HG03103 (cell line): ENCODE results near the gene BDH2.

Source experiments
- ATAC-seq: cut with Tn5 transposase; IDR thresholded peaks from one replicate; pipeline ENCODE4 v1.9.1; 2021; ENCODE audit warnings: low read depth; ENCODE audit not compliant: unreplicated experiment

The BDH2 gene

DNA sequence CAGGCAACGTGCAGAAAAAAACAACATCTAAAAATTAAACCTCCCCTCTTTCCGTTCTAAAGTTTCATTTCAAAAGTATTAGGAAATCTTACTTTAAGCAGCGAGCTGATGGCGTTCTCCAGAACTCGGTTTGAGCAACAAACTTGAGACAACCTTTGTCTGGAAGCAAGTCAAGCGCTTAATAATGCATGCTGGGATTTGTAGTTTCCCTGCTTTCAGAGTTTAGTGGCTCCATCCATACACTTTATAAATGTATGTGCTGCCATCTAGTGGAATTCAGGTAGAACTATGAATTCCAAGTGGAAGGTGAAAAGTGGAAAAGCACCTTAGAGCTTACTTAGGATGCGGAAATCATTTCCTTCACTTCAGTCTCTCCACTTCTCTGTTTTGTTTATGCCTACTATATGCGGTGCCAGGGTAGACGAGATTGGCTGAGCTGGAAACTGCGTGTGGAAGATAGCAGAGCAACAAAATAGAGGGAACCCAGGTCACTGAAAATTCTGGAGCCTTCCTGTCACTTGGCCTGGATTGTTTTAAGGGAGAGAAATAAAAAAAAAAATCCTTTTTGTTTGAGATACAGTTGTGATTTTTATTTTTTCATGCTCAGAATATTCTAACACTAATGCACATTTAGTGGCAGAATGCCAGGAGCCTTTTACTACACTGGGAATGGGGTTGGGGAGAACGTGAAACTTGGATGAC is at the start of gene BDH2:
Gene BDH2, minus strand, starts transcription at position 144 of the 702 bp plus-strand sequence. CDS start 3,580 bp downstream, outside the sequence.
- peak; percentile 95 for ATAC-seq

DNA sequence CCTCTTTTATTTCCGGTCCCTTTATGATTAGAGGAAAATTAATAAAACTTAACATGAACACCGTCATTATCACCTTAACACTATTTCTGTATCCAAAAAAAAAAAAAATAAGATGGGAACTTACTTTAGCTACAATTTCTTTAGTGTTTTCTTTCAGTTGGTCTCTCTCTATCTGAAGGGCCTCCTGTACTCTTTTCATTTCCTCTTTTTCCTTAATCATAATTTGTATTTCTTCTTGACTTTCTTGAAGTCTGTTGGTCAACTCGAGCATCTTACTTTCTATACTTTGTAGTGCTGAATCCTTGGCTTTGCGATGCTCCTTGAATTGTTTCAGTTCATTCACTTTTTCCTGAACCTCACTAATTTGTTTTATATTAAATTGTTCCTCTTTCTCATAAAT is 45.3 kb upstream of the BDH2 start:
- ATAC-seq, result no peak

DNA sequence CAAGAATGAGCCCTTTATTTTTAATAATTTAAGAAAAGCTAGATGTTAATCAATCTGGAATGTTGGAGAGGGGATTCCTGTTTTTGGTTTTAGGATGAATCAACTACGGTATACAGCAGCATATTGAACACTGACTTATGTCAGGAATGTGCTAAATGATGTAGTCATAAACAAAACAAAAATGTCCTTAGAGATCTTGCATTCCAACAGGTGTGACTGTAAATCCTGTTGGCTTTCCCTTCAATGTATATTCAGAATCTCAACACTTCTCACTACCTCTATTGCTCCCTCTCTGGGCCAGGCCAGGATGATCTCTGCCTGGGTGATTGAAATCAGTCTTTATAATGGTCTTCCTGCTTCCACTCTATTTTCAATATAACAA is 37.8 kb upstream of the BDH2 start:
- no peak for ATAC-seq

DNA sequence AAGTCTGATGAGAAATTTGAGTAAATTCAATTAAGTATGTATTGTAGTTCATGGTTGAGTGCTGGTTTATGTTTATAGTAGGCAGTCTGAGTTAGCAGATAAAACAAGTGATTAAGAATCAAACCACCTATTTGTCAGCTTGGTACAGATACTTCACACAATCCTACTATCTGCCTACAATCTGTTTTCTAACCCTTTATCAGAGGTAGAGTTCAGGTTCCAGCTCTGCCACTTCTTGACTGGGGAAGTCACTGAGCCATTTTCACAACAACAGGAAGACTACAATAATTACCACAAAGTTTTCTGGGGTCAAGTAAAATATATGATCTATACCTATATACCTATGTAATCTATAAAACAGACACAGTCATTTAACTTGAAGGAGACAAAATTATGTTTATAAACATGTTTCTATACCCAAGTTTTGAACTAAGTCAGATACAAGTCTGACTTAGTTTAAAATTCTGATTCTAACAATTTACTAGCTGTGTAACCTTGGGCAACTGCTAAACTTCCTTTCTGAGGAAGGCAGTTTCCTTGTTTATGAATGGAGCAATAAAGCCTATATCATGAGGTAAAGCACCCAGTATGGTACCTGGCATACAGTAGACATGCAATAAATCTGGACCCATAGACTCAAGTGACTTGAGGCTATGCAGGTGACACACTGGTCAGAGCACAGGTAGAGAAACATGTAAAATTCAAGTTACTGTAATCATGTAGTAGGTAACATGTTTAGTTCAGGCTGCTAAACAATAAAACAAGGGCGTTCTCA is 37.2 kb upstream of the BDH2 start:
- no peak for ATAC-seq

DNA sequence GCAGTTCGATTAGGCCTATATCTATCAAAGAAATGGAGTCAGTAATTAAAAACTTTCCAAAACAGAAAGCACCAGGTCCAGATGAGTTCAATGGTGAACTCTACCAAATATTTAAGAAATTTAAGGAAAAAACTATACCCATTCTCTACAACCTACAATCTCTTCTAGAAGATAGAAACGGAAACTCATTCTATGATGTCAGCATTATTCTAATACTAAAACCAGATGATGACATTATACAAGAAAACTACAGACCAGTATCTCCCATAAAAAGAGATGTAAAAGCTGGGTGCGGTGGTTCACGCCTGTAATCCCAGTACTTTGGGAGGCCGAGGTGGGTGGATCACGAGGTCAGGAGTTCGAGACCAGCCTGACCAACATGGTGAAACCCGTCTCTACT is 29.5 kb upstream of the BDH2 start:
- ATAC-seq, result no peak

DNA sequence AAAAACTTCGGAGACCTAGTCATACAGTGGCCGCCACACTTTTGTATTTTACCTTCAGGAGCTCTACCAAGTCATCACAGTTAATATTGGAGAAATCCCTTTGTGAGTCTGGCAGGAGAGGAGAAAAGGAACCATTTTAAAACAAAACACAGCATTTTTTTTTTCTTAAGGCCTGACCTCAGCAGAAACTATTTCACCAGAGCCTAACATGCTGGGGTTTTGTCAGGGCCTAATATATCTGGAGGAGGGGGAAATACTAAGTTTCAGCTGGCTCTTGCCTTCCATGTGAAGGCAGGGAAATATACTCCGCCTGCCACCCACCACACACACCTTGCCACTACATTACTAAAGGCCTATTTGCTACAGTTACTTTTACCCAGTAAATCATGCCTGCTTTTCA is 26.5 kb upstream of the BDH2 start:
- no peak for ATAC-seq

DNA sequence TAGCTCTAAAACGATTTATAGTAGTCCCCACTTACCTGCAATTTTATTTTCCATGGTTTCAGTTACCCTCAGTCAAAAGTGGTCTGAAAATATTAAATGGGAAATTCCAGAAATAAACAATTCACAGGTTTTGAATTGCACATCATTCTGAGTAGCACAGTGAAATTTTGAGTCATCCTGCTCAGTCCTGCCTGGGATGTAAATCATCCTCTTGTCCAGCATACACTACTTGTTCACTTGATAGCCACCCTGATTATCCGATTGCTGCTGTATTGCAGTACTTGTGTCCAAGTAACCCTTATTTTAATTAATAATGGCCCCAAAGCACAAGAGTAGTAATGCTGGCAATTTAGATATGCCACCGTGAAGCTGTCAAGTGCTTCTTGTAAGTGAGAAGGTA is 23.5 kb upstream of the BDH2 start:
- no peak for ATAC-seq

DNA sequence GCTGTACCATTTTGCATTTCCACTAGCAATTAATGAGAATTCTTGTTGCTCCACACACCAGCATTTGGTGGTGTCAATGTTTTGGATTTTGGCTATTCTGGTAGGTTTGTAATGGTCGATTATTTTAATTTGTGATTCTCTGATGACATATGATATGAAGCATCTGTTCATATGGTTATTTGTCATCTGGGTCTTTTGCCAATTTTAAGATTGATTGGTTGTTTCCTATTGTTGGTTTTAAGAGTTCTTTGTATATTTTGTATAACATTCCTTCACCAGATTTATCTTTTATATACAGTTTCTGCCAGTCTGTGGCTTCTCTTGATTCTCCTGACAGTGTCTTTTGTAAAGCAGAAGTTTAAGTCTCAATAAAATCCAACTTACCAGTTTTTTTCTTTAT is 18.5 kb upstream of the BDH2 start:
- no peak for ATAC-seq

DNA sequence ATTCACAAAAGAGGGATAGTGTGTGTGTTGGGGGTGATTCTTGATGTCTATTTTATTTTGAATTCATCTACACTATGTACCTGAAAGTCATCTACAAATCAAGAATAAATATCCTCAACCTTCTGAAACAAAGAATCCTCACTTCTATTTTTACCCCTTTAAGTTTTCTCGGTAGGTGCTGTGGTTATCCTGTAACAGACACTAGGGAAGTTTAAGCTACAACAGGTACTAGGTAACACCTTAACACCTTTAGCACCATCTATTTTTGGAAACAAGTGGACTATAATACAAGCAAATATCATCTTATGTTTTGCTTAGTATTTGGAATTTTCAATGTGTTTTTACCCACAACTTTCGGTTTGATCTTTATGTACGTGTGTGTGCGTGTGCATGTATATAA is 12.0 kb upstream of the BDH2 start:
- ATAC-seq, result no peak

DNA sequence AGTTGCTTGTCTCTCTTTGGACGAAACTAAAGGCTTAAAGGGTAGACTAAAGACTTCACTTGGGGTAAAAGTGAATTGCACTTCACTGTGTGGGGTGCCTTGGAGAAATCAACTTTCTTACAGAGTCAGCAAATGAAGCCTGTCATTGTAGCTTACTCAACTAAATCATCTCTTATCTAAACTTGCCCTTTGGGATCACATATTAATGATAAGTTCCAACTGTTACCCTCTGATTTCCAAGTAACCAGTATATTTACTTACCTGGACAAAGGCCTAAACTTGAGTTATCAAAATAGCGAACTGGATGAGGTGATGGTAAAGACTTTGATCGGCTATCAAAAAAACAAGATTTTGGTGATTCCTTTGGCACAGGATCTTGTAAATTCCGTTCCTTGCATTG is 8.9 kb upstream of the BDH2 start:
- ATAC-seq, result no peak

DNA sequence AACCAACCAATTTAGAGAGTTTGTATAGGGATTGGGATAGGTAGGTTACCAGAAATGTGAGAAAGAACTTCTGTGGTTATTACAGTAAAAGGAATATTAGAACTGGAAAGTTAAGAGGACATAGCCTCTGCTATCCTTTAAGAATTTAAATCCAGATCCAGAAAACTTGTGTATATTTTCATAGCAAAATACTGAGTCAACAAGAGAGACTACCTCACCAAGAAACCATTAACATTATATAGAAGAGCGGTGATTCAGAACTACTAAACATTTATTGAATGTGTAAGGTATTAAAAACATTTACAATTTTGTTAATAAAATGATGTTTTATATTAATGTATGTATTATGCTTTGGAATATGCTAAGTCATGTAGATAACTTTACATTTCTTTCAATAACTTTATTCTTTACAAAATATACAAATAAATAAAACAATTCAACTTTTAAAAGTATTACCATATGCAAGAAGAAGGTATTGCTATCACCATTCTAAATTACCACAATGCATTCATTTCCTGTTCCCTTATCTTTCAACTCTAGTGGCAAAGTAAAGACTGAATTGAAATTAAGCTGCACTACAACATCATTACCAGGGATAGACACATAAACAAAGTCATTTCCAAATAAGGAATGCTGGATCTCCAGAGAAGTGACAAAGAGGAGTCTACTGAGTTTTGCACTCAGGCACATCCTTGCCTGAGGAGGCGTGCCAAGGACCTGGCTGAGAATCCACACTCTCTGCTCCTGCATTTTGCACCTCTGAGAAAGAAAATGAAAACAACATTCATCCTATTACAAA is 6.1 kb upstream of the BDH2 start:
- ATAC-seq, result no peak

DNA sequence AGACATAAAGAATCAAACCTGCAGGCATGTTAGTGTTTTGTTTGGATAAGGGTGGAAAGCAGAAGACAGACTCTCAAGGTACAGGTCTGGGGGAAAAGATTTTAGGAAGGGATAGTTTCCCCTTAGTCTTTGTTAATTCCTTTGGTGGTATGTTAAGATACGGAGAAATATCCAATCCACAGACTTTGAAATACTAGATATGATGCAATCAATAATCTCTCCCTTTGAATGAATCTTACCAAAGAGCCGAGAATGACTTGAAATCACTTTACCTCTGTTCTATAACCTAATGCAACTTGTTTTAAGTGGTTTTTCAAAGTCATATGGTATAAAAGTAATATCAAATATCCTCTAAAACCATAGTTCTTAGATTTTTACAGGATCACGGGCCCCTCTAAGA is 5.3 kb upstream of the BDH2 start:
- ATAC-seq, result no peak

DNA sequence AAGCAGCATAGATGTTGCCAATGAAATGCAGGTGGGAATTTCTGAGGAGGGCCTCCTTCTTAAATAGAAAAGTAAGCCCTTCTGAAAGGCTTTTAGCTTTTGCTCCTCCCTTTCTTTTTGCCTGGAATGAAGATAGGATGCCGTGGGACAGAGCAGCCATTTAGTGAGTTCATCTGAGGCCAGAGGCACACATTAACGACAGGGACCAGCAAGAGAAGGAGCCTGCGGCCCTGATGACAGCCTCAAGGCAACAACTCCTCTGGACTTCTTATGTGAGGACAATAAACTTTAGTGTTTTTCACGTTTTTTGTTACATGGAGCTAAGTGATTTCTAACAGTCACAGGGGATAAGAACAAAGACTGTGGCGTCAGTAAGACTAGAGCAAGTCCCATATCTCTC is 1.1 kb upstream of the BDH2 start:
- no peak for ATAC-seq

DNA sequence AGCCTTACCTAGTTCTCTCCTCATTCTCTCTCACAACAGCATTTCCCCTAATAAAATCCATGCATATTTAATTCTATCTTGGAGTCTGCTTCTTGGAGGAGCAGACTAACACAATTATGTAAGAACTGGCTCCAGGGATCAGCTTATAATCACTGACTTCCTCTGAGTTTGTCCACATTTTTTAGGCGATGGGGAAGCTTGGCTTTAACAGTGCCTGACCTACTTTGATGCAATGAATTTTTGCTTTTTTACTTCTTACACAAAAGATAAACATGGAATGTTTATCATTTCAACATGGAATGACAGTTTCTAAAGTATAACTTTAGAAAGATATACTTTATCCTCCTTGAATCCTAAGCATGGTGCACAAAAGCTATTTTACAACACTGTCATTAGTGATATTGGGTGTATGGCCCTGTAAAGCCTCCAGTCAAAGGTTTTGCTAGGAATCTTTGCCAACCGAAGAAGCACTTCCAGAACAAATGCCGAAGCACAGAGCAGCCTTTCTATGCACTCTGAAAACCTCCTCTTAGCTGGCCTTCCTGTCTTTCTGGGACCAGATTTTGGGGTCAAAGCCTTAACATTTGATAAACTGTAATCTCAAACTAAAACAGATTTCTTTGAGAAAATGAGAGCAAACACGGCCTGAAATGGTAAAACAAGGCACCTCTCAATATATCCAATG is 736 bp downstream of the BDH2 start:
- ATAC-seq, result no peak

DNA sequence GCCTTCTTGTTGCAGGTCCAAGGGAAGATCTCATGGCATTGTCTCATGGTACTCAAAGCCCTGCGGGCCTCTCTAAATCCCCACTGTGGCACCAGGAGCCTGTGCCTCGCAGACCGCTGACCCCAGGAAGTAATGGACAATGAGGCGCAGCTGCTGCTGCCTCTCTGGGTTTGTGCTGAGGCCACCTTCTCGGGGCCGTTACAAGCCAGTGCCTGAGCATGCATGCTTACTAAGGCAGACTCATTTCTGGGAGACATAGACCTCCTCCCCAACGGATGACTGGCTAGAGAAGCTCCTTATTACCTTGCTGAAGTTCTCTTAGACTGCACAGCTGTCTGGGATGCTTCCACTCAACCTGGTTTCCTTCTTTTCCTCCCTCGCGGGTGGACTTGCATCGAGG is 1.3 kb downstream of the BDH2 start:
- no peak for ATAC-seq

DNA sequence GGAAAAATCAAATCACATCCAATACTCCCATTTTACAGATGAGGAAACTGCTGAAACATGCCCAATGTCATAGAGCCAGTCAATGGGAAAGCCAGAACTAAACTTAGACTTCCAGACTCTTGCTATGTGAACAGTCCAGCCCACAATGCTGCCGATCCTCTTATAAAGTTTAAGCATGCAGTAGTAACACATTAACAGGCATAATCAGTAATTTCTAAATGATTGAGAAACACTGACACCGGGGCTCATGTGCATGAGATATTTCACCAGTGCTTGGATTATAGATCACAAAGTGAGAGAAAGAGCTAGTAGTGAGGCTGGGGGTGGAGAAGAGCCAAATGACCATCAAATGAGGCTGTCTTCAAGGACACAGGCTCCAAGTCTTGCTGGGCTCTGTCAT is 2.5 kb downstream of the BDH2 start:
- ATAC-seq, result no peak

DNA sequence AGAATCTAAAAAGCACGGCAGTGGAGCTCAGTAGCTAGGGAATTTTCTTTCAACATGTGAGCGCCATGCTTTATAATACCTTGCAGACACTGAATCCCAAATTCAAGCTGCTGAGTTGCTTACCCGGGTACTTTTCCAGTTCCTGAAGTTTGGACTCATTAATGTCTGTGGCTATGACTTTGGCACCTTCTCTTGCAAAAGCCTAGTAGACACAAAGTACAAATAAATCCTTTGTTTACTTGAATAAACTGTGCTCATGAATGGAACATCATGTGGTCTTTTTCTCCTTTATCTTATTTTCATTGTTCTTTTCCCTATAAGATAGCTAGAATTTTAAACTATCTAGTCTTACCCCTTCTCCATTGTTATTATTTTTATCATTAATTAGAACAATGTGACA is 4.6 kb downstream of the BDH2 start:
- ATAC-seq, result no peak

DNA sequence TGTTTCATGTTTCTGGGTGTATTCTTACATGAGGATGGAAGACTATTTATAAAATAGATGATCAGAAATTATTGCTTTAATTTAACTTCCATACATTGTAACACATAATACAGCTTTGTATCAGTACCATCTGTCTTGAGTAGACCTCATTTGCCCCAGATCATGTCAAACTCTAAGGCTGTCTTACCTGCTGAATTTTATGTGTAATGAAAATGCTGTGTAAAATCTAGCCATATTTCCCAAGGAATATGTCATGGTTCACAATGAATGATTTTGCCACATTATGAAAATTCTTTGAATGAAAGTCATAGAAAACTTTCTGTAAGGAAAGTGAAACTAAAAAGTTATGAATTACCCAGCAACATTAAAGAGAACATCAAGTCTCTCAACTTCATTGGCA is 7.4 kb downstream of the BDH2 start:
- ATAC-seq, result no peak

DNA sequence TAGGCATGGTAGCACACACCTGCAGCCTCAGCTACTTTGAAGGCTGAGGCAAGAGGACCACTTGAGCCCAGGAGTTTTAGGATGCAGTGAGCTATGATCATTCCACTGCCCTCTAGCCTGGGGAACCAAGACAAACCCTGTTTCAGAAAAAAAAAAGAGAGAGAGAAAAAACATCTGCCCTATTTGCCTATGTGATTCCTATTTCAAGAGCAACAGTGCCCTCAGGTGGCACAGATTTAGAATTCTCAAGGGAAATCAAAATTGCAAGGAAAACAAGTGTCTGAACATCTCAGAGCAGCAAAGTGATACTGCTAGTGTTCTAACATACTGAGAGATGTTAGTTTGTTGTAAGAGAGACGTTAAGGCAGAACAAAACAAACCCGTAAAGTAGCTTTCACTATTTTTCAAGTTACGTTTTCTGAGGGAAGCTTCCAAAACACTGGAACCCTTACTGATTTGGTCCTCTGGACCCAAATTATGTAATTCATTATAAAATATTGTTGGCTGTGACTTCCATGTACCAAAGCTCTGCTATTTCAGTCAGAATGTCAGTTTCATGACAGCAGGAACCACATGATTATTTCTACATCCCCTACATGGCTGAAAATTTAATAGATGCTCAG is 7.9 kb downstream of the BDH2 start:
- ATAC-seq, result peak; percentile 64

DNA sequence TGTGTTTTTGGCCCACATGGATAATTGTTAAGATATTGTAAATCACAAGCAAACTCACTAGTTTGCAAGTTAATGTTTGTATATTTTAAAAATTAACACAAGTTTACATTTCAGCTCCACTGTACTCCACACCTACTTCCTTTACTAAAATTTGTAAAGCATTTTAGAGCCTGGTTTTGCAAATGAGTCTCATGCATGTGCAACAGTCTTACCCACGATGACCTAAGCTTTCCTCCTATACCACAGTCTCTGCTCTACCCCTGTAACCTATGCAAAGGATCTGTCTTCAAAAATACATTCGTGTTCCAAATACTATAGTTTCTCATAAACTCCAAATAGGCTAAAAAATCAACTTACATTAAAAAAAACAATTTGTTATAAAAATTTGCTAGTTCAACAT is 10.2 kb downstream of the BDH2 start:
- ATAC-seq, result no peak

DNA sequence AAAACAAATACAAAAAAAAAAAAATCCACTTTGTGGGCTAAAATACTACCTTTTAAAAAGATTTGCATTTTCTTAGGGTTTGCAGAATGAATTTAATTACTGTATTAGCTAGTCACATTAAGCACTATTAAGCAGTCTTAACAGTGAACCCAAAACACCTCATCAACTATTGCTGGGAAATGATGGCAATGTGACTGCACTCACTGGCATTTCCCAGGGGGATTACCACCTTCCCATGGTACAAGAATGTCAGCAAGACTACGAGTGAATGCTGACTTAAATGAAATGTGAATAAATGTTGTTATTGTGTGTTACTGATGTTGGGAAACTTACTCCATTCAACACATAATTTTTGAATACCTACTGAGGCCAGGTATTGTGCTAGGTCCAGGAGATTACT is 13.1 kb downstream of the BDH2 start:
- no peak for ATAC-seq
